ENCODE measurements around the gene OVOL2.
"Not testable (repeated sequence)": the region's sequence is repeated elsewhere in the genome, so short reads cannot be mapped to it uniquely, and the experiment has no call there.

The OVOL2 gene

GRCh38 chr20:18056174-18057100 is 1.3 kb downstream of the OVOL2 start:
- peak; percentile 67 for DNase-seq

- no peak for DNase-seq
Observed at GRCh38 chr20:18055261-18055660, 2.5 kb downstream of the OVOL2 start.

- no peak for DNase-seq
Observed at GRCh38 chr20:18052856-18053255, 4.9 kb downstream of the OVOL2 start.

- DNase-seq: no peak
Observed at GRCh38 chr20:18050628-18051027, 7.1 kb downstream of the OVOL2 start.

GRCh38 chr20:18048176-18048575 is 9.5 kb downstream of the OVOL2 start:
- DNase-seq: no peak

- DNase-seq: no peak
Observed at GRCh38 chr20:18046535-18046934, 11.2 kb downstream of the OVOL2 start.

- no peak for DNase-seq
Observed at GRCh38 chr20:18042229-18042628, 15.5 kb downstream of the OVOL2 start.

- no peak for DNase-seq
Observed at GRCh38 chr20:18041462-18041861, 16.3 kb downstream of the OVOL2 start.

- DNase-seq: no peak
Observed at GRCh38 chr20:18039063-18039462, 18.7 kb downstream of the OVOL2 start.

- no peak for DNase-seq
Observed at GRCh38 chr20:18034039-18034438, 23.7 kb downstream of the OVOL2 start.

GRCh38 chr20:18032977-18033892 is 24.5 kb downstream of the OVOL2 start:
- DNase-seq: no peak

- DNase-seq: no peak
Observed at GRCh38 chr20:18031888-18032509, 25.7 kb downstream of the OVOL2 start.

GRCh38 chr20:18031050-18031449 is 26.7 kb downstream of the OVOL2 start:
- DNase-seq: no peak

- no peak for DNase-seq
Observed at GRCh38 chr20:18030020-18030419, 27.7 kb downstream of the OVOL2 start.

GRCh38 chr20:18027011-18027410 is 30.7 kb downstream of the OVOL2 start:
- not testable (repeated sequence) for DNase-seq

GRCh38 chr20:18024606-18025127 is 33.0 kb downstream of the OVOL2 start:
- DNase-seq: no peak

- DNase-seq: no peak
Observed at GRCh38 chr20:18020931-18021330, 36.8 kb downstream of the OVOL2 start.

GRCh38 chr20:18019068-18019467 is 38.6 kb downstream of the OVOL2 start:
- DNase-seq: no peak

- DNase-seq: no peak
Observed at GRCh38 chr20:18018100-18018499, 39.6 kb downstream of the OVOL2 start.

- no peak for DNase-seq
Observed at GRCh38 chr20:18016772-18017171, 40.9 kb downstream of the OVOL2 start.

GRCh38 chr20:18014411-18014810 is 43.3 kb downstream of the OVOL2 start:
- no peak for DNase-seq

GRCh38 chr20:18012901-18013300 is 44.8 kb downstream of the OVOL2 start:
- DNase-seq: no peak
